WTC11 (cell line): ENCODE results near the gene PRDM5. TPM values are rescaled to one million over a fixed set of nuclear protein-coding genes. Genes with fewer than 3 reads are reported as not detected.
"Not testable (repeated sequence)": the region's sequence is repeated elsewhere in the genome, so short reads cannot be mapped to it uniquely, and the experiment has no call there.

ENCODE experiments used
- ATAC-seq: fragments of 200-7000 bp; cut with Tn5 transposase; 2 replicates; pipeline ENCODE4 v1.10.0; 2021; ENCODE audit warnings: mild to moderate bottlenecking, moderate library complexity
- CTCF ChIA-PET: fragments of 300-600 bp; sonication (Branson Sonifier 250); formaldehyde crosslinking; loops from one replicate; lab custom pipeline; 2021; ENCODE audit warnings: antibody characterized with exemption; lab: Charles Lee
- POLR2A ChIA-PET: fragments of 350-600 bp; sonication (Branson Sonifier 250); formaldehyde crosslinking; loops from one replicate; lab custom pipeline; 2021; ENCODE audit warnings: antibody characterized with exemption; lab: Charles Lee
- DNase-seq: peaks from one replicate; pipeline ENCODE4 v3.0.0; 2021; ENCODE audit warnings: low spot score
- H3K27ac Mint-ChIP-seq: 2 replicates; pipeline ENCODE4 v1.8.0; 2021; ENCODE audit warnings: mixed read lengths
- H3K27me3 Mint-ChIP-seq: 2 replicates; pipeline ENCODE4 v1.8.0; 2021; ENCODE audit warnings: low read depth, mild to moderate bottlenecking, moderate library complexity, mixed read lengths
- H3K36me3 Mint-ChIP-seq: 2 replicates; pipeline ENCODE4 v1.8.0; 2021; ENCODE audit warnings: mixed read lengths
- H3K4me1 Mint-ChIP-seq: 2 replicates; pipeline ENCODE4 v1.8.0; 2022; ENCODE audit warnings: mixed read lengths
- H3K4me3 Mint-ChIP-seq: 2 replicates; pipeline ENCODE4 v1.8.0; 2021; ENCODE audit warnings: mild to moderate bottlenecking, moderate library complexity, mixed read lengths
- H3K9me3 Mint-ChIP-seq: 2 replicates; pipeline ENCODE4 v1.8.0; 2021; ENCODE audit warnings: mixed read lengths
- ARID4B ChIP-seq: sonication (generic); formaldehyde crosslinking; IDR thresholded peaks from 2 replicates; pipeline ENCODE4 v1.8.0; 2023; ENCODE audit warnings: missing genetic modification reagents, mild to moderate bottlenecking, borderline replicate concordance
- CBFB ChIP-seq: sonication (generic); formaldehyde crosslinking; IDR thresholded peaks from 2 replicates; pipeline ENCODE4 v1.8.1; 2022; ENCODE audit warnings: mild to moderate bottlenecking, low read depth, missing genetic modification reagents
- CREM ChIP-seq: sonication (generic); formaldehyde crosslinking; IDR thresholded peaks from 2 replicates; pipeline ENCODE4 v1.8.1; 2022; ENCODE audit warnings: mild to moderate bottlenecking, missing genetic modification reagents, moderate library complexity
- CTCF ChIP-seq: fragments of 200-600 bp; IDR thresholded peaks from 2 replicates; pipeline ENCODE4 v1.8.0; 2022; ENCODE audit warnings: antibody characterized with exemption
- FOXK1 ChIP-seq: sonication (generic); formaldehyde crosslinking; IDR thresholded peaks from 2 replicates; pipeline ENCODE4 v1.8.0; 2022; ENCODE audit warnings: mild to moderate bottlenecking, moderate library complexity, missing genetic modification reagents
- FOXP1 ChIP-seq: sonication (generic); formaldehyde crosslinking; IDR thresholded peaks from 2 replicates; pipeline ENCODE4 v1.8.0; 2022; ENCODE audit warnings: missing genetic modification reagents, mild to moderate bottlenecking, moderate library complexity, borderline replicate concordance
- GABPB1 ChIP-seq: sonication (generic); formaldehyde crosslinking; IDR thresholded peaks from 2 replicates; pipeline ENCODE4 v1.8.1; 2023; ENCODE audit warnings: mild to moderate bottlenecking, missing genetic modification reagents
- GRHL2 ChIP-seq: fragments of 250-450 bp; sonication (Bioruptor Pico); IDR thresholded peaks from 2 replicates; pipeline ENCODE4 v1.8.0; 2022; ENCODE audit warnings: mild to moderate bottlenecking, moderate library complexity; ENCODE audit not compliant: insufficient replicate concordance, severe bottlenecking
- HMGA2 ChIP-seq: fragments of 250-450 bp; sonication (Bioruptor Pico); IDR thresholded peaks from 2 replicates; pipeline ENCODE4 v1.4.0; 2021; ENCODE audit warnings: mild to moderate bottlenecking, moderate library complexity
- PRDM15 ChIP-seq: sonication (generic); formaldehyde crosslinking; IDR thresholded peaks from 2 replicates; pipeline ENCODE4 v1.8.0; 2022; ENCODE audit warnings: missing genetic modification reagents
- SP1 ChIP-seq: sonication (generic); formaldehyde crosslinking; conservative IDR thresholded peaks from 2 replicates; pipeline ENCODE4 v1.8.1; 2022; ENCODE audit warnings: missing genetic modification reagents
- TCF7 ChIP-seq: sonication (generic); formaldehyde crosslinking; IDR thresholded peaks from 2 replicates; pipeline ENCODE4 v1.8.0; 2022; ENCODE audit warnings: mild to moderate bottlenecking, low read depth, missing genetic modification reagents, moderate library complexity
- TEAD4 ChIP-seq: sonication (generic); formaldehyde crosslinking; IDR thresholded peaks from 2 replicates; pipeline ENCODE4 v1.8.0; 2022; ENCODE audit warnings: mild to moderate bottlenecking, missing genetic modification reagents
- ZNF281 ChIP-seq: sonication (generic); formaldehyde crosslinking; IDR thresholded peaks from 2 replicates; pipeline ENCODE4 v1.8.0; 2023; ENCODE audit warnings: mild to moderate bottlenecking, missing genetic modification reagents
- total RNA-seq: library from RNA; stranded (reverse); gene quantifications from 3 replicates; pipeline ENCODE4 v1.2.3, GENCODE V29; 2021

Gene PRDM5
- total RNA-seq, 1 experiment from 2014 or later = 47.0 TPM

GRCh38 chr4:120750152-120750525 lies 172.4 kb downstream of the PRDM5 start (continued):
- TF ChIP-seq ARID4B (CRISPR knock-in tag) (no peak), TEAD4 (CRISPR knock-in tag) (no peak), CREM (CRISPR knock-in tag) (no peak), PRDM15 (CRISPR knock-in tag) (no peak), GABPB1 (no peak)

- DNase-seq (no peak), ATAC-seq (no peak)
- Mint-ChIP-seq H3K4me1 (peaks cover 5% of the 10 kb centered on the region; the same call in 1 of the 2 replicates), H3K27ac (no peak overlapping the region), H3K36me3 (peaks cover 40% of the 10 kb centered on the region), H3K27me3 (no peaks in the 10 kb centered on the region), H3K9me3 (peaks cover 31% of the 10 kb centered on the region), H3K4me3 (no peak overlapping the region)
- CTCF ChIA-PET = no interaction called here
- POLR2A ChIA-PET = no interaction called here
- TF ChIP-seq TCF7 (CRISPR knock-in tag) = no peak
- TF ChIP-seq HMGA2 (CRISPR knock-in tag) = no peak
- TF ChIP-seq FOXK1 = no peak
- TF ChIP-seq CTCF = no peak
- no peak for TF ChIP-seq GRHL2 (CRISPR knock-in tag)
- no peak for TF ChIP-seq SP1 (CRISPR knock-in tag)
- TF ChIP-seq CBFB (CRISPR knock-in tag) = no peak
Observed at GRCh38 chr4:120749445-120750151, 172.9 kb downstream of the PRDM5 start.

GRCh38 chr4:120741636-120742035 lies 180.9 kb downstream of the PRDM5 start:
- H3K9me3 Mint-ChIP-seq, ATAC-seq, H3K27me3 Mint-ChIP-seq, CTCF ChIA-PET, POLR2A ChIA-PET: not testable (repeated sequence)
- peak overlapping the region; percentile 35 for H3K27ac Mint-ChIP-seq
- peak; percentile 55 for DNase-seq
- H3K4me1 Mint-ChIP-seq = peaks cover 22% of the 10 kb centered on the region
- TF ChIP-seq FOXP1 (0 out of 2 replicates have a peak, but pooled peaks have one; percentile 28), FOXK1 (peak; percentile 66; the same call in 1 of the 2 replicates), ZNF281 (CRISPR knock-in tag) (peak; percentile 65; the same call in 1 of the 2 replicates)
- peak overlapping the region; percentile 64 for H3K4me3 Mint-ChIP-seq
- peaks cover 11% of the 10 kb centered on the region for H3K36me3 Mint-ChIP-seq
